A549 (cell line): ENCODE data around the gene COG7.

Experiments used
- REST ChIP-seq: fragments of 200-600 bp; sonication (generic); IDR thresholded peaks from 2 replicates; pipeline ENCODE4 v1.6.1; 2016; ENCODE audit warnings: antibody characterized with exemption, mild to moderate bottlenecking, moderate library complexity
- SMC3 ChIP-seq: fragments of >200 bp; sonication (Bioruptor Twin); formaldehyde crosslinking; IDR thresholded peaks from 3 replicates; pipeline ENCODE4 v1.6.1; 2018; ENCODE audit warnings: inconsistent platforms

GRCh38 chr16:23480257-23480656 lies 27.3 kb upstream of the COG7 start:
- TF ChIP-seq REST (no peak), SMC3 (no peak)
